Amygdala (tissue), 56 donors: Measurements from ENCODE around the gene BRD1.

Experiments used
- DNase-seq, 56 donors: peaks; one replicate each; lab custom pipeline; 2025; lab: John Stamatoyannopoulos, UW

BRD1 gene

GRCh38 chr22:49827853-49828598, at the start of gene BRD1:
Gene BRD1 (minus strand): TSS chr22:49827873. CDS start chr22:49824317, 3,556 bp downstream.
- DNase-seq, result peak in 20 of 56 donors; percentile 3 to 63 (median 34)

GRCh38 chr22:49873228-49873940, 45.7 kb upstream of the BRD1 start:
- DNase-seq, result no peak

DNA sequence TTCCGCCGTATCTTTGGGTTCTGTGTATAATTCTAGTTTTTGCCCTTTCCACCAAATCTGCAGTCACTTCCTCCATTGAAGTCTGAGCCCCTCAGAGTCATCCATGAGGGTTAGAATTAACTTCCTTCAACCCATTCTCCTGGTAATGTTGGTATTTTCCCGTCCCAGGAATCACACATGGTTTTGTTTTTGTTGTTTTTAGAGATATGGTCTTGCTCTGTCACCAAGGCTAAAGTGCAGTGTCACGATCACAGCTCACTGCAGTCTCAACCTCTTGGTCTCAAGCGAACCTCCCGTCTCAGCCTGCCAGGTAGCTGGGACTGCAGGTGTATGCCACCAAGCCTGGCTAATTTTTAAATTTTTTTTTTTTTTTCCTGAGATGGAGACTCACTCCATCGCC, 44.7 kb upstream of the BRD1 start:
- DNase-seq, result no peak

DNA sequence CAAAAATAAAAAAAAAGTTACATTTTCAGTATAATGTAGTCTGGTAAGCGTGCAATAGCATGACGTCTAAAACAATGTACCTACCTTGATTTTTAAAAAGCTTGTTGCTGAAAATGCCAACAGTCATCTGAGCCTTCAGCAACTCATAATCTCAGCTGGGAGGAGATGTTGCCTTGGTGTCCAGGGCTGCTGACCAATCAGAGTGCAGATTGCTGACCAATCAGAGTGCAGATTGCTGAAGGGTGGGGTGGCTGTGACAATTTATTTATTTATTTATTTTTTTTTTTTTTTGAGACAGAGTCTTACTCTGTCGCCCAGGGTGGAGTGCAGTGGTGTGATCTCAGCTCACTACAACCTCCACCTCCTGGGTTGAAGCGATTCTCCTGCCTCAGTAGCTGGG, 43.8 kb upstream of the BRD1 start:
- no peak for DNase-seq

GRCh38 chr22:49869845-49870712, 42.4 kb upstream of the BRD1 start:
- DNase-seq, result no peak

GRCh38 chr22:49869086-49869830, 41.6 kb upstream of the BRD1 start:
- no peak for DNase-seq

- no peak for DNase-seq
Observed at GRCh38 chr22:49867303-49868265, 39.9 kb upstream of the BRD1 start.

GRCh38 chr22:49866646-49867045, 39.0 kb upstream of the BRD1 start:
- DNase-seq, result no peak

- DNase-seq, result no peak
Observed at GRCh38 chr22:49866134-49866533, 38.5 kb upstream of the BRD1 start.

DNA sequence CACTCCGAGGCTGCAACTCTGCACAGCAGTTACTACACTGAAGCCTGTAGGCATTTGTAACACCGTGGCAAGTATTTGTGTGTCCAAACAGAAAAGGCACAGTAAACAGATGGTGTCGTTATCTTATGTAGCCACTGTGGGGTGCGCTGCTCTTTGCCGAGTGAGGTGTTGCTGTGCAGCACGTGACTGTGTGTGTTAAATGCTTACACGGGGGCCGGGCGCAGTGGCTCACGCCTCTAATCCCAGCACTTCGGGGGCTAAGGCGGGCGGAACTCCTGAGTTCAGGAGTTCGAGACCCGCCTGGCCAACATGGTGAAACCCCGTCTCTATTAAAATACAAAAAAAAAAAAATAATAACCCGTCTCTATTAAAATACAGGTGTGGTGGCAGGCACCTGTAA, 37.5 kb upstream of the BRD1 start:
- DNase-seq, result no peak

DNA sequence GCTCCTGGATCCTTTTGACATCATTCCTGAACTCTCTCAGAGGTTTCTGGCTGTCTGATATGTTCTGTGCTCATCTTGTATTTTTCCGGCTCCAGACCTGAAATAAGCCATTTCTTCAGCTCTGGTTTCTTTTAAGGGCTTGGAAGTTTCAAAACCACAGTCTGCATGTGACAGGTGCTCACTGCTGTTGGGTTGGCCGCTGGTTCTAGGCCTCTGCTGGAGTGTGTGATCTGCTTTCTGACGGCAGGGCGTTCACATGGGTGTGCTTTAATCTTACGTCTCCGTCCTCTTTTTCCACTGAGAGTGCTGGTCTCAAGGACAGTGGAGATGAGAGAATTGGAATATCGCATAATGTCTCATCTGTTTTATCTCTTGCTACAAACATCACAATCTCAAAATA, 36.3 kb upstream of the BRD1 start:
- DNase-seq, result no peak

GRCh38 chr22:49862496-49862776, 34.8 kb upstream of the BRD1 start:
- no peak for DNase-seq

GRCh38 chr22:49861642-49862495, 34.2 kb upstream of the BRD1 start:
- DNase-seq, result no peak

GRCh38 chr22:49858827-49859226, 31.2 kb upstream of the BRD1 start:
- DNase-seq, result no peak

DNA sequence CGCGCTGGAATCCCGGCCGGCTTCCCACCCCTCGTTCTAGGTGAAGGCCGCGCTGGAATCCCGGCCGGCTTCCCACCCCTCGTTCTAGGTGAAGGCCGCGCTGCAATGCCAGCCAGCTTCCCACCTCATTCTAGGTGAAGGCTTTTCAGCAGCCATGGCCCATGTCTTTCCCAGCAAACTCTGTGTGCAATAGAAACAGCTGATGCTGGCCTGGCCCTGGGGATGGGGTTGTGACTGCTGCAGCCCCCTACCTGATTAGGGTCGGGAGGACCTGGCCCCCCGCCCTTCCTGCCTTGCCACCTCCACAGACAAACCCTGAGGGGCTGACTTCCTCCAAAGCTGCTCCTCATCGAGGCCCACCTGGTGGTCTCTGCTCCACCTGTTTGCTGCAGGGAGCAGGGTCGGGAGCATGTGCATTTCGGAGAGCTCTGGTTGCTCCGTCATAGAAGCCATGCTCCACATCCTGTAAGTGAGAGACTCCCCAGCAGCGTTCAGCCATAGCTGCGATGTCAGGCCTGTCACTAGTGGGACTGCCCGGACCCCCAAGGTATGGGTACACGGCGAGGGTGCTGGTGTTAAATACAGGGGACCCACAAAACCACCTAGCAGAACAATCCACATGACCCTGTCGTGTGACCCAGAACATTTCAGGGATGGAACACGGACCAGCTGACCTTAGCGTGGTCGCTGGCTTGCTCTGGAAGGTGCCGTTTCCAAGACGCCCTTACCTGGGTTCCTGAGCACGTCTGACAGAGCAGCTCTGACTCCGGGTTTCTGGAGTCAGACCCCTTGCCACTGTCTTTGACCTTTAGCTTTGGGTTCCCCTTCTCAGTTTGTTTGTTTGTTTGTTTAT, 29.3 kb upstream of the BRD1 start:
- no peak for DNase-seq

- DNase-seq, result no peak
Observed at GRCh38 chr22:49856343-49856742, 28.7 kb upstream of the BRD1 start.

DNA sequence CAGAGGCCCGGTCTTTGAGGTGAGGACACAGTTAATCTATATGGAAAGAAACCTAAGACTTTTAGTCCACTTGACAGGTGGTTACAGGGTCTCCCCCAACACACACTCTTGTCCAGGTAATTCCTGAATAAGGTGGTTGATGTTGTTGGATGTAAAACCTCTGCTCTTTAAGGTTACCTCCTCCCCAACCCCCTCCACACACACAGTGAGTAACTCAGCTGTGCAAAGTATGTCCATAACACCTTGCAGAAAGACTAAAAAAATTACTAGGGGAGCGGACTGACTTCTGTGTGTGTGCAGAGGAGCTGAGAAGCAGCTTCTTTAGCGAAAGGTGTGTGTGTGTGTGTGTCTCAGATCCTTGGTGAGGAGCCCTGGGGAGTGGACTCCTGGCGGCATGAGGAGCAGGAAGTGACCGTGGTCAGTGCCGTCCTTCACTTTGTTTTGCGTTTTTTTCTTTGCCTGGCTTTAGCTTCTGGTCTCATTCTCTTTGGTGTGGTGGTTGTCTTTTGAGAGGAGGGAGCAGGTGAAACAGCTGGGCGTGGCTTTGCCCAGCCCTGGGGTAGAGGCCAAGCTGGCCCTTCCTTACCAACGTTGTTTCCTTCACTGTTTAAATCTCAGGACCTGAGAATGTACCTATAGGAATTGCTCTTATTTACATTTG, 27.7 kb upstream of the BRD1 start:
- DNase-seq, result no peak
